Measurements from ENCODE around the gene CDC34. TPM values are rescaled to one million over a fixed set of nuclear protein-coding genes. Genes with fewer than 3 reads are reported as not detected.

The CDC34 gene
- total RNA-seq, 1 experiment from 2014 or later, result 87.4 TPM

DNA sequence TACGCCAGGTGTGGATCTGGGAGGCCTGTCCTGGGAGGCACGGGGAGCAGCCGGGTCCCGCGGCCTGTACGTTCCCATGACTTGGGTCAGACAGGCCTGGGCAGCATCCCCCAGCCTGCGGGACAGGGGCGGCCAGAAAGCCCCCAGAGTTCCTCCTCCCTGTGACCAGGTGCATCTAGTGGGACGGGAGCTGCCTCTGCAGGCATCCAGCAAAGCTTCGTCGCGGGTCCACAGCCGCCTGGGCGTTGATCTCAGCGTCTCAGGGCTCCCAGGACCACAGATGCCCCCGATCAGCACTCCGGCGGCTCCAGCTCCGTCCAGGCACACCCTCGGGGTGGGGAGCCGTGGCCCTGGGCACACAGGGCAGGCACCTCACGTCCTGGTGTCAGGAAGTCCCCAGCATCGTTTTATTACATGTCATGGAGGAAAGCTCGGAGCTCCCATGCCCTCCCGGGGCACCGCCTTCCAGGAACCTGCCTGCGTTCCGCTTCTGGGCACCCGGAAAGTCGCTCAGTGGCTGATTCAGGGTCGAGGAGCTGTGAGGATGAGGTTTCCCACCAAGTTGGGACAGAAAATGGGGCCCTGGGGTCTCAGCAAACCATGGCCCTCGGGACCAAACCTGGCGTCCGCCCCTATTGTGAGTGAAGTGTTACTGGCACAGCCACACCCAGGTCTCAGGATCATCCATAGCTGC lies 10.8 kb downstream of the CDC34 start:
- no peaks in the 10 kb centered on the region for H3K9me2 ChIP-seq (ENCODE audit: insufficient read depth)
- ChIA-PET CTCF (no interaction called here), POLR2A (interaction anchor here (1.7 kb wide), 1 partner anchor 10 kb away, joined by 5 read pairs; no protein-coding TSS in a partner anchor), RAD21 (ENCODE audit: low non-redundant PET in 1 of 2, low total read pairs in 2 of 2, uncharacterized antibody in 2 of 2, unreplicated experiment in 2 of 2) (no interaction called here)
- H3K79me2 ChIP-seq (ENCODE audit: insufficient read depth, low read length), result peaks cover 3% of the 10 kb centered on the region; the same call in 1 of the 2 replicates
- H3K4me3 ChIP-seq (replicated peaks in 1 of 2; ENCODE audit: low read depth in 1 of 2, low read length in 2 of 2), result no peak overlapping the region
- TF ChIP-seq, protein P1, sequence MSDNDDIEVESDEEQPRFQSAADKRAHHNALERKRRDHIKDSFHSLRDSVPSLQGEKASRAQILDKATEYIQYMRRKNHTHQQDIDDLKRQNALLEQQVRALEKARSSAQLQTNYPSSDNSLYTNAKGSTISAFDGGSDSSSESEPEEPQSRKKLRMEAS (IDR thresholded peaks at IDR 0.05), result no peak
- TF ChIP-seq POLR2A (IDR thresholded peaks at IDR 0.05; ENCODE audit: borderline replicate concordance, extremely low read depth, insufficient read depth, insufficient read length) (no peak), TCF7L2 (IDR thresholded peaks at IDR 0.05; ENCODE audit: borderline replicate concordance, extremely low read depth, insufficient read depth, insufficient read length) (no peak), YY1 (IDR thresholded peaks at IDR 0.05; ENCODE audit: extremely low read depth, insufficient replicate concordance, low read depth, low read length) (no peak), POLR2AphosphoS5 (IDR thresholded peaks at IDR 0.05; ENCODE audit: low read depth, low read length) (no peak), SP1 (IDR thresholded peaks at IDR 0.05; ENCODE audit: low read depth) (no peak), ZNF274 (IDR thresholded peaks at IDR 0.05; ENCODE audit: low read depth, low read length) (no peak), FOSL1 (IDR thresholded peaks at IDR 0.05; ENCODE audit: low read depth) (no peak), EGR1 (IDR thresholded peaks at IDR 0.05; ENCODE audit: low read depth) (no peak), EZH2 (IDR thresholded peaks at IDR 0.05) (no peak), ELF1 (IDR thresholded peaks at IDR 0.05; ENCODE audit: borderline replicate concordance, low read depth) (no peak), CBX3 (IDR thresholded peaks at IDR 0.05; ENCODE audit: low read depth) (no peak), CEBPB (IDR thresholded peaks at IDR 0.05; ENCODE audit: low read depth) (no peak), ZFX (IDR thresholded peaks at IDR 0.05) (no peak), SIN3A (IDR thresholded peaks at IDR 0.05; ENCODE audit: low read depth) (no peak), RAD21 (IDR thresholded peaks at IDR 0.05; ENCODE audit: low read depth) (no peak)
- TF ChIP-seq, protein P2, sequence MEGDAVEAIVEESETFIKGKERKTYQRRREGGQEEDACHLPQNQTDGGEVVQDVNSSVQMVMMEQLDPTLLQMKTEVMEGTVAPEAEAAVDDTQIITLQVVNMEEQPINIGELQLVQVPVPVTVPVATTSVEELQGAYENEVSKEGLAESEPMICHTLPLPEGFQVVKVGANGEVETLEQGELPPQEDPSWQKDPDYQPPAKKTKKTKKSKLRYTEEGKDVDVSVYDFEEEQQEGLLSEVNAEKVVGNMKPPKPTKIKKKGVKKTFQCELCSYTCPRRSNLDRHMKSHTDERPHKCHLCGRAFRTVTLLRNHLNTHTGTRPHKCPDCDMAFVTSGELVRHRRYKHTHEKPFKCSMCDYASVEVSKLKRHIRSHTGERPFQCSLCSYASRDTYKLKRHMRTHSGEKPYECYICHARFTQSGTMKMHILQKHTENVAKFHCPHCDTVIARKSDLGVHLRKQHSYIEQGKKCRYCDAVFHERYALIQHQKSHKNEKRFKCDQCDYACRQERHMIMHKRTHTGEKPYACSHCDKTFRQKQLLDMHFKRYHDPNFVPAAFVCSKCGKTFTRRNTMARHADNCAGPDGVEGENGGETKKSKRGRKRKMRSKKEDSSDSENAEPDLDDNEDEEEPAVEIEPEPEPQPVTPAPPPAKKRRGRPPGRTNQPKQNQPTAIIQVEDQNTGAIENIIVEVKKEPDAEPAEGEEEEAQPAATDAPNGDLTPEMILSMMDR (IDR thresholded peaks at IDR 0.05 in 2 of 3, conservative IDR thresholded peaks at IDR 0.05 in 1 of 3; ENCODE audit: borderline replicate concordance in 1 of 3, insufficient read depth in 1 of 3, low read depth in 2 of 3, low read length in 2 of 3), result no peak
- TF ChIP-seq, protein P3, sequence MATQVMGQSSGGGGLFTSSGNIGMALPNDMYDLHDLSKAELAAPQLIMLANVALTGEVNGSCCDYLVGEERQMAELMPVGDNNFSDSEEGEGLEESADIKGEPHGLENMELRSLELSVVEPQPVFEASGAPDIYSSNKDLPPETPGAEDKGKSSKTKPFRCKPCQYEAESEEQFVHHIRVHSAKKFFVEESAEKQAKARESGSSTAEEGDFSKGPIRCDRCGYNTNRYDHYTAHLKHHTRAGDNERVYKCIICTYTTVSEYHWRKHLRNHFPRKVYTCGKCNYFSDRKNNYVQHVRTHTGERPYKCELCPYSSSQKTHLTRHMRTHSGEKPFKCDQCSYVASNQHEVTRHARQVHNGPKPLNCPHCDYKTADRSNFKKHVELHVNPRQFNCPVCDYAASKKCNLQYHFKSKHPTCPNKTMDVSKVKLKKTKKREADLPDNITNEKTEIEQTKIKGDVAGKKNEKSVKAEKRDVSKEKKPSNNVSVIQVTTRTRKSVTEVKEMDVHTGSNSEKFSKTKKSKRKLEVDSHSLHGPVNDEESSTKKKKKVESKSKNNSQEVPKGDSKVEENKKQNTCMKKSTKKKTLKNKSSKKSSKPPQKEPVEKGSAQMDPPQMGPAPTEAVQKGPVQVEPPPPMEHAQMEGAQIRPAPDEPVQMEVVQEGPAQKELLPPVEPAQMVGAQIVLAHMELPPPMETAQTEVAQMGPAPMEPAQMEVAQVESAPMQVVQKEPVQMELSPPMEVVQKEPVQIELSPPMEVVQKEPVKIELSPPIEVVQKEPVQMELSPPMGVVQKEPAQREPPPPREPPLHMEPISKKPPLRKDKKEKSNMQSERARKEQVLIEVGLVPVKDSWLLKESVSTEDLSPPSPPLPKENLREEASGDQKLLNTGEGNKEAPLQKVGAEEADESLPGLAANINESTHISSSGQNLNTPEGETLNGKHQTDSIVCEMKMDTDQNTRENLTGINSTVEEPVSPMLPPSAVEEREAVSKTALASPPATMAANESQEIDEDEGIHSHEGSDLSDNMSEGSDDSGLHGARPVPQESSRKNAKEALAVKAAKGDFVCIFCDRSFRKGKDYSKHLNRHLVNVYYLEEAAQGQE (IDR thresholded peaks at IDR 0.05; ENCODE audit: low read depth), result no peak
- no peak overlapping the region for H2AFZ ChIP-seq (ENCODE audit: low read depth, low read length, poor library complexity, severe bottlenecking)
- H3K9ac ChIP-seq (ENCODE audit: low read length), result no peak overlapping the region
- H3K9me3 ChIP-seq (ENCODE audit: control insufficient read depth in 1 of 2, insufficient read depth in 1 of 2, low read depth in 1 of 2, low read length in 2 of 2), result no peaks in the 10 kb centered on the region
- peaks cover 12% of the 10 kb centered on the region in 2 experiments; a peak in 3 of 4 replicates for H3K36me3 ChIP-seq (ENCODE audit: control insufficient read depth in 1 of 2, insufficient read depth in 2 of 2, low read length in 2 of 2)
- DNase-seq (ENCODE audit: low read depth, low spot score) (no peak), ATAC-seq (no peak)
- BruUV-seq (replicated peaks), result no TSS peak
- no peak overlapping the region for H3K27ac ChIP-seq (ENCODE audit: low read depth, low read length)
- H3K4me2 ChIP-seq (ENCODE audit: low read length), result no peak overlapping the region
- H3K4me1 ChIP-seq (ENCODE audit: control insufficient read depth in 1 of 2, insufficient read depth in 2 of 2, low read length in 2 of 2), result peaks cover 0 to 10% of the 10 kb centered on the region in 2 experiments; a peak in 1 of 4 replicates
- intact Hi-C loops (cut with micrococcal nuclease), result no loop called here
- H3K27me3 ChIP-seq (ENCODE audit: insufficient read depth, low read length), result no peaks in the 10 kb centered on the region
- no peaks in the 10 kb centered on the region for H4K20me1 ChIP-seq (ENCODE audit: insufficient read depth)
